Measurements from ENCODE around the gene BEGAIN.

The BEGAIN gene

DNA sequence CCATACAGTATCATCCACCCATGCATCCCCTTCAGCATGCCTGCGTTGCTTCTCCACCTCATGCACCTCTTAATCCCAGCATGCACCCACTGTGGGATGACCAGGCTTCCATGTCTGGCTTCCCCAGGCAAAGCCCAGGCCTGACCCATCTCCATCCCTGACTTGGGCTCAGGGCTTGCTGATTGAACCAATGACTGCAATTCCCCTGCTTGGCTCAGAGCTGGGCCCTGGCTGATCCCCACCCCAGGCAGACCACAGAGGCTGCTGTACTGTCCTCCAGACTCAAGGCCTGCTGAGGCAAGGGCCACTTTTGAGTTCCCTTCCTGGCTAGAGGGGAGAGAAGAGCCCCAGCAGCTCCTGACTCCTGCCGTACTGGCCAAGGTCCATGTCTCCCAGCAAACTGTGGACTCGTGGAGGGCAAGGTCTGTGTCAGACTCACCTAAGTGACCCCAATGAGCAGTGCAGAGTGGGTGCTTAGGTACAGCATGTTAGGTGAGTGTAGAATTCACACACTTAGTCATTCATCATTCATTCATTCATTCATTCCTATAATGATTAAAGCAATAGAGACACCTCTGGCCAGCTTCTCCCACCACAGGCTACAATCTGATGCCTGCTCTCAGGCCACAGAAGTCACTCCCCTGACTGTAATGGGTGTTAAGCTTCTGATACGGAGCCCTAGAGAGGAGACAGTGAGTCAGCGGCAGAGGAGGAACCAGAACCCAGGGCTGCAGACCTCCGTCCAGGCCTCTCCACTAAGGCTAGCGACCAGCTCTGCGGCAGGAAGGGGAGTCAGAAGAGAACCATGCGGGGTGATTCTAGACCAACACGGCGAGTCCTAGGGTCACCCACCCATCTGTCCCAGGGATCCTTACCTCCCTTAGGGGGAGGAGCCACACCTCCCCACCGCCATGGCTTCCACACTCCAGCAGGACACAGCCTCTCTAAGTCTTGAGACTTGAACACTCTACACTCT is 2.9 kb downstream of the BEGAIN start:
- in situ Hi-C loops (cut with HindIII; ENCODE audit: low sequenced_read_pairs), result no loop called here

GRCh38 chr14:100583245-100583644 is 4.0 kb downstream of the BEGAIN start:
- in situ Hi-C loops (cut with HindIII; ENCODE audit: low sequenced_read_pairs), result no loop called here

GRCh38 chr14:100582496-100583165 is 4.6 kb downstream of the BEGAIN start:
- in situ Hi-C loops (cut with HindIII; ENCODE audit: low sequenced_read_pairs), result no loop called here

DNA sequence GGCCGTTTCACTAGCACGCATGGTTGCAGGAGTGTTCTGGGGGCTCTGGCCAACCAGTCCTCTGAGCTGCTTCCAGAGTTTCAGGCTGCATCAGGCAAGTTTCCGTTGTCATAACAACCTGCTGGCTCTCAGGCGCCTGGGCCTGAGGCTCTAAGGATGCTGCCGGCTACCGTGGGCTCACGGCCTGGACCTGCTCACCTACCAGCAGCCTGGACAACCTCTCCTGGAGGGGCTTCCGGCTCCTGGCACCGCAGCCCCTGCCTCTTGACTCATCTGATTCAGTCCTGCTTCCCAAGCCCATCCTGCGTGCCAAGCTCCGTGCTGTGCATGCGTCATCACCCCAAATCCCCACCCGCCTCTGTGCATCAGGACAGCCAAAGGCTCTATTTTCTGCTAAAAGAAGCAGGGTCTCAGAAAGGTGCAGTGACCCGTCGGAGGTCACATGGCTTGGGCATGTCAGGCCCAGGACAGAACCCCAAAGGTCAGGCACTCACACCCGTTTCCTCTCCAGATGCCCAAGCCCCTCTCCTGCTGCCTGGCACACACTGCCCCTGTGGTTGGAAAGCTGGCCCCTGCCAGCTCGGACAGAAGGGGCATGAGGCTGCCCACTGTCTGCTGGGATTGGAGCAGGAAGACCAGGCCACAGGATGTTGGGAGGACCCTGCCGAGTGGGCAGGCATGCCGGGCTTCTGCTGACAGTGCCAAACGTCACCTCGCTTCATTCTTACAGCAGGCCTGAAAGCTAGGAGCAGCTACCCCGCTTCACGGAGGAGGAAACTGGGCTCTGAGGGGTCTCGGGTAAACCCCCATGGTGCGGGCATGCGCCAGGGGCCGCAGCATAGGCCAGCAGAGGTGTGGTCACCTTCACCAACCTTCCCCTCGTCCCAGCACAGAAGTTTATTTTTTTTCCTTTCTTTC is 5.7 kb downstream of the BEGAIN start:
- in situ Hi-C loops (cut with HindIII; ENCODE audit: low sequenced_read_pairs), result no loop called here

GRCh38 chr14:100580316-100581227 is 6.6 kb downstream of the BEGAIN start:
- in situ Hi-C loops (cut with HindIII; ENCODE audit: low sequenced_read_pairs), result no loop called here

DNA sequence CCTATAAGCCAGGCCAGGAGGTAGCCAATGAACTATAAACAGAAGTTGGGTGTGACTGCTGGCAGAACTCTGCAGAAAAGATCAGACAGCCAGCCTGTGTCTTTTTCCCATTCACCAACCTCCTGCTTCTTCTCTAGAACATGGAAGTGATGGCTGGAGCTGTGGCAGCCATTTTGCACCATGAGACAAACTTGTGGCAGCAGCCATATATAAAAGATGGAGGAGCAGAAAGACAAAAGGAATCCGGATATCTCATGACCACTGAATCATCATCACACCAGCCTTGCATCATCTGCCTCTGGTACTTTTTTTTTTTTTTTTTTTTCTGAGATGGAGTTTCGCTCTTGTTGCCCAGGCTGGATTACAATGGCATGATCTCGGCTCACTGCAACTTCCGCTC is 8.7 kb downstream of the BEGAIN start:
- in situ Hi-C loops (cut with HindIII; ENCODE audit: low sequenced_read_pairs), result no loop called here

DNA sequence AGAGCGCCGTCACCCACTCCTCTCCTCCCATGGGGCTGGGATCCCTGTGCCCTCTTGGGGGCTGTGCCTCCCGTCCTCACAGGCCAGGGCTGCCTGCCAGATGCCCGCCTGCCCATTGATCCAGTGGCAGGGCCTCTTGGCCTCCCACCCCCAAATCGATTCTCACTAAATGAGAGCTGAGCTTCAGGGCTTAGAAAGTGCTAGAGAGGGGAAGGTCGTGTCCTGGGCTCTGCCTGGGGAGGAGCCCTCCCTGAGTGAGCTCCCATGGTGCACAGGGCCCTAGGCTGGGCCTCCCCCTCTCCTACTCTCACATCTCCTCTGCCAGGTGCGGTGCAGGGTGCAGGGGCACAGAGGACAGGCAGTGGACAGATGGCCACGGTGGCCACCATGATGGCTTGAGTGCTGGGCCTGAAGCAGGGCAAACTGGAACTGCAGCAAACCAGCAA is 9.2 kb downstream of the BEGAIN start:
- in situ Hi-C loops (cut with HindIII; ENCODE audit: low sequenced_read_pairs), result no loop called here

- in situ Hi-C loops (cut with HindIII; ENCODE audit: low sequenced_read_pairs), result no loop called here
These were observed 9.8 kb downstream of the BEGAIN start for GRCh38 chr14:100577321-100577985.

DNA sequence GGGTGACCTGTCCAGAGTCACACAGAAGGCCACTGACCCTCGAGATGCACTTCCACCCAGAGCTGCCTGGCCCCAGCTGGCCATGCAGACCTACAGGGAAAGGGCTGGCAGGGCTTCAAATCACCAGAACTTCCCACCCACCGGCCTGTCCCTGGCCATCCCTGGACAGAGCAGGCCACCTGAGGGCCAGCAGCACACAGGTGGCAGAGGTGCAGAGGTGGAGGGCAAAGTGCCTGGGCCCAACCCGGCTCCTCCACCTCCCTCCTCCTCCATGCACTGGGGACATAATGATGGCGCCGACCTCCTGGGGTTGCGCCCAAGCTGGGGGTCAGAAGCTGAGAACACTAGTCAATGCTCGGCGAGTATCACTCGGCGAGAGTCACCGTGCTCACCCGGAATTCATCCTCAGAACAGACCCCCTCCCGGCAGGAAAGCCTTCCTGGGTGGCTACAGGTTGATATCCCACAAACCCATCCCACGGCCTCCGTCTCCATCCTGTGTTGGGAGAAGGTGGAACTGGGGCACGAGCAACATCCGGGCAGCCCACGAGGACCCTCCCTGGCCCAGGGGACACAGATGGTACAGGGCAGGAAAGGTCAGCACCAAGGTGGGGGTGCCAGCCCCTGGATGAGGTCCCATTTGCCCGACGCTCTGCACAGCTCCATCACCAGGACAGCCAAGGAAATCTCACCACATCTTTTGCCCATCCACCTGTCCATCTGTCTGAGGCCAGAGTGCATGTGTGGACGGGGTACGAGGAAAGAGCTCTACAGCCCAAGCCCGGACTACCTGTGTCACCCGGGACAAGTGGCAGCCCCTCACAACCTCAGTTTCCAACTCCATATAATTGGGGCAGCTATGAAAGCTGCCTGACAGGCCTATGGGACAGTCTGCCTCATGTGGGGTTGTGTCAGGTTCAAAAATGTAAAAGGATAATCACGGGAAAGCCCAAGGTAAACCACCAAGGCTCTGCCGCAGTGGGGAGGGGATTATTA is 10.8 kb downstream of the BEGAIN start:
- in situ Hi-C loops (cut with HindIII; ENCODE audit: low sequenced_read_pairs), result no loop called here

DNA sequence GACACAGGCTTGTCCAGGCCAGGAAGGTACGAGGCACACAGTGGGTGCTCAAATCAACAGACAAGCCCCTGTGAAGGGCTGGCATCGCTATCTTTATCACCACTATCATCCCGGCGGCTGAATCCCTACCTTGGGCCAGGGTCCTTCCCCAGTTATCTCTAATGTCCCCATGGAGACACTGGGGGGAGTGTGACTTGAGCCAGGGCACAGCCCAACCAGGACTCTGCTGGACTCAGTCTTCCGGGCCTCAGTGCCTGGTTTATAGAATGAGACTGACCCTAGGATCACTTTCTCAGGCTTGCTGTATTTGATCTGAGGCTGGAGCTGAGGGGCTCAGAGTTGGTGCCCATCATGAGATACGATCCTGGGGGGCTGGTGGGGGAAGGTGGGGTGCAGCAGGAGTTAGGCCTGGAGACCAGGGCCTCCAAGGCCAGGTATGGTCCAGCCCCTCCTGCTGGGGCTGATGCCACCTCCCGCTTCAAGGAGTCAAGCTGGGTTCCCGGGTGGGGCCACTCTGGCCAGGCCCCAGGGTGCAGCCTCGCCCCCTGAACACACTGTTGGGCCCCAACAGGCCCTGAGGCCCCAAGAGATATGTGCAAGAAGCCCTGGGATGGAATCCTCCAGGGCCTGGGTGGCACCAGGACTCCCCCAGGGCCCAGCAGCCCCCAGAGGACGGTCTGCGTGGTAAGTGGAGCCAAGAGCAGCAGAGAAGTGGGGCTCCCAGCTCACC is 11.8 kb downstream of the BEGAIN start:
- in situ Hi-C loops (cut with HindIII; ENCODE audit: low sequenced_read_pairs), result no loop called here

DNA sequence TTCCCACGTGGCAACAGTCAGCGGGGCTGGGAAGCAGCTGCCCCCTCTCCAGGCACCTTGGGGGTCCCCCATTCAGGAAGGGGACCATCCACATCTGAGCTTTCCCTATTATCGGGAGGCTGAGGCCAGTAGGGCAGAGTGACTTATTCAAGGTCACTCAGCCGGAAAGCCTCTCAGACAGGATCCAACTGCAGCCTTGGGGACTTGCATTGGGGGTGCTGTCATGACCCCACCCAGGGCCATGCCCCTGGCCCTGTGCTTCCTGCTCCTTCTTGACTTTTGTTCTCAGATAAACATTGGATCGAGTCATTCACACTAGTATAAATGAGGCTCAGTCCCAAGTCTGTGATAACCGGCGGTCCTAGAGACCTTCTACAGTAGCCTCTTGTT is 12.6 kb downstream of the BEGAIN start:
- in situ Hi-C loops (cut with HindIII; ENCODE audit: low sequenced_read_pairs), result no loop called here

DNA sequence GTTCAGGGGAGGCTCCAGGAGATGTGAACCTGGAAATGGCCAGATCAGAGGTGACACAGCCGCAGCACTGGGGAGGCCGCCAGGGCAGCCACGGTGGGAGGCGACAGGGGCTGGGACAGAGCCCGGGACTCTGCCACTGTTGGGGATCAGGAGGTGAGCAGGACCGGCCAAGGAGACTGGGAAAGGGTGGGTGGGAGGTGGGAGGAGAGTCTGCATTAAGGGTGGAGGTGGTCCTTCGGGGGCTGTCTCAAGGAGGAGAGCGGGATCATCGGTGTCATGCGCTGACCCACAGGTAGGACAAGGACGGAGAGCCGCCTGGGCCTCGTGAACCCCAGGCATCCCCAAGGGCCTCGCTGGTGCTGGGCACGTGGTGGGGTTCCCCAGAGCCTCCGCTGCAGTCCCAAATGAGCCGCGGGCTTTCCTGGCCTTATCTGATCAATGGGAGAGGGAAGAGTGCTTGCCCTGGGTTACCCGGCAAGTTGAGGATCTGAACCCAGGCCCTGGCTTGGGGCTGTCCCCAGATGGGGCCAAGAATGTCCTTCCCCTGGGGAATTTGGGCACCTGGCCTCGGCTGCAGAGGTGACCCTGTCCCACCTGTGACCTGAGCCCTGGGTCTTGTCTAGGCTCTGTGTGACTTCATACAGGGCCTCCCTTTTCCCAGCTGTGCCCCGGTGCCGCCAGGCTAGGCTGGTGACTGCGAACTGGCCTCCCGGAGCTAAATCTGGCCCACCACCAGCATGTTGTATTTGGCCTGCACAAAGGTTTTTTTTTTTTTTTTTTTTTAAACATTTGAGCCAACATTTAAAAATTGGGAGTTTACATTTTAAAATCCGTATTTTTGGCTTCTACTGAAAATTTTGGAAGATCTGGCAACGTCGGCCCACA is 13.2 kb downstream of the BEGAIN start:
- in situ Hi-C loops (cut with HindIII; ENCODE audit: low sequenced_read_pairs), result no loop called here

- in situ Hi-C loops (cut with HindIII; ENCODE audit: low sequenced_read_pairs), result no loop called here
These were observed 14.0 kb downstream of the BEGAIN start for GRCh38 chr14:100573002-100573756.

- in situ Hi-C loops (cut with HindIII; ENCODE audit: low sequenced_read_pairs), result no loop called here
These were observed 14.7 kb downstream of the BEGAIN start for GRCh38 chr14:100572543-100572942.

DNA sequence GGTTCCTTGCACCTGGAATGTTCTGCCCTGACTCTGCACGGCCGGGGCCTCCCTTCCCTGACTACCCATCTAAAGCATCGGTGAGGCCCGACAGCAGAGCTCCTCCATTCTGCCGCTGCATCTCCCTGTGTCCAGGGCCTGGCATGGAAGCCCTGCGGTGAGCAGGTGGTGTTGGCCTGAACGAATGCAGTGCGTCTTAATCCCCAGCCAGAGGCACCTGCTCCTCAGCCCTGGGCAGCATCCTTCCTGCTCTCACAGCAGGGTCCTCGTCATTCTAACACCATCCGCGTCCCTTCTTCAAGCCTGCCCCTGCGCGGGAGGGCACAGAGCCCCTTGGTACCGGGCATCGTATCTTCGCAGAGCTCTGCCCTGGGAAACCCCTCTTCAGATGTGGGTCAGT is 15.4 kb downstream of the BEGAIN start:
- in situ Hi-C loops (cut with HindIII; ENCODE audit: low sequenced_read_pairs), result no loop called here
